Measurements from ENCODE around the gene CMC2. TPM values are rescaled to one million over a fixed set of nuclear protein-coding genes. Genes with fewer than 3 reads are reported as not detected.

Gene CMC2
- total RNA-seq, 1 donor from 2014 or later, result 52.8 TPM

- FAIRE-seq, result no peak
Measured at GRCh38 chr16:80994451-80994850, 12.2 kb downstream of the CMC2 start.

GRCh38 chr16:80993834-80994233, 12.9 kb downstream of the CMC2 start:
- peaks cover 5% of the 10 kb centered on the region for H3K36me3 ChIP-seq (ENCODE audit: insufficient read depth, low read length)
- peak overlapping the region; percentile 91 for H3K27ac ChIP-seq (ENCODE audit: low read depth, low read length)
- no peaks in the 10 kb centered on the region for H3K27me3 ChIP-seq (ENCODE audit: insufficient read depth, low read length)
- peaks cover 2% of the 10 kb centered on the region for H4K20me1 ChIP-seq (ENCODE audit: insufficient read depth, low read length)
- no peaks in the 10 kb centered on the region for H3K36me3 Mint-ChIP-seq (ENCODE audit: low read depth, unreplicated experiment)
- H3K4me1 ChIP-seq (ENCODE audit: insufficient read depth, low read length), result peaks cover 26% of the 10 kb centered on the region
- H3K27me3 Mint-ChIP-seq (ENCODE audit: low read depth, unreplicated experiment), result no peaks in the 10 kb centered on the region
- H2AFZ ChIP-seq (ENCODE audit: low read depth, low read length), result no peak overlapping the region
- no peak for FAIRE-seq
- H3K9ac ChIP-seq (ENCODE audit: low read length), result peak overlapping the region; percentile 80
- peak overlapping the region; percentile 91 for H3K27ac Mint-ChIP-seq (ENCODE audit: unreplicated experiment)
- H3K4me2 ChIP-seq (ENCODE audit: low read length), result peak overlapping the region; percentile 83
- no peaks in the 10 kb centered on the region for H3K9me3 ChIP-seq (ENCODE audit: insufficient read depth, low read depth, low read length)
- peak overlapping the region; percentile 18 for H3K4me3 Mint-ChIP-seq (ENCODE audit: unreplicated experiment)
- H3K9me3 Mint-ChIP-seq (ENCODE audit: unreplicated experiment), result no peaks in the 10 kb centered on the region
- DNase-seq (ENCODE audit: low read depth), result no peak
- no peak overlapping the region for H3K4me3 ChIP-seq (ENCODE audit: insufficient read depth, low read depth, low read length)
- H3K79me2 ChIP-seq (ENCODE audit: insufficient read depth, low read length), result peaks cover 91% of the 10 kb centered on the region
- TF ChIP-seq, protein P1, sequence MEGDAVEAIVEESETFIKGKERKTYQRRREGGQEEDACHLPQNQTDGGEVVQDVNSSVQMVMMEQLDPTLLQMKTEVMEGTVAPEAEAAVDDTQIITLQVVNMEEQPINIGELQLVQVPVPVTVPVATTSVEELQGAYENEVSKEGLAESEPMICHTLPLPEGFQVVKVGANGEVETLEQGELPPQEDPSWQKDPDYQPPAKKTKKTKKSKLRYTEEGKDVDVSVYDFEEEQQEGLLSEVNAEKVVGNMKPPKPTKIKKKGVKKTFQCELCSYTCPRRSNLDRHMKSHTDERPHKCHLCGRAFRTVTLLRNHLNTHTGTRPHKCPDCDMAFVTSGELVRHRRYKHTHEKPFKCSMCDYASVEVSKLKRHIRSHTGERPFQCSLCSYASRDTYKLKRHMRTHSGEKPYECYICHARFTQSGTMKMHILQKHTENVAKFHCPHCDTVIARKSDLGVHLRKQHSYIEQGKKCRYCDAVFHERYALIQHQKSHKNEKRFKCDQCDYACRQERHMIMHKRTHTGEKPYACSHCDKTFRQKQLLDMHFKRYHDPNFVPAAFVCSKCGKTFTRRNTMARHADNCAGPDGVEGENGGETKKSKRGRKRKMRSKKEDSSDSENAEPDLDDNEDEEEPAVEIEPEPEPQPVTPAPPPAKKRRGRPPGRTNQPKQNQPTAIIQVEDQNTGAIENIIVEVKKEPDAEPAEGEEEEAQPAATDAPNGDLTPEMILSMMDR (IDR thresholded peaks at IDR 0.05; ENCODE audit: insufficient read depth, low read depth, low read length), result no peak
- no peak for TF ChIP-seq EZH2 (IDR thresholded peaks at IDR 0.05; ENCODE audit: insufficient read depth, low read length)
- H3K4me1 Mint-ChIP-seq (ENCODE audit: low read depth, unreplicated experiment), result peaks cover 42% of the 10 kb centered on the region

More at GRCh38 chr16:80994451-80994850, 12.2 kb downstream of the CMC2 start:
- peak; percentile 49 for DNase-seq (ENCODE audit: low read depth)
- no peaks in the 10 kb centered on the region for H3K27me3 ChIP-seq (ENCODE audit: insufficient read depth, low read length)
- H3K27ac ChIP-seq (ENCODE audit: low read depth, low read length), result peak overlapping the region; percentile 91
- TF ChIP-seq, protein P1 (IDR thresholded peaks at IDR 0.05; ENCODE audit: insufficient read depth, low read depth, low read length), result no peak
- TF ChIP-seq EZH2 (IDR thresholded peaks at IDR 0.05; ENCODE audit: insufficient read depth, low read length), result no peak
- Mint-ChIP-seq H3K4me3 (ENCODE audit: unreplicated experiment) (no peak overlapping the region), H3K9me3 (ENCODE audit: unreplicated experiment) (no peaks in the 10 kb centered on the region), H3K4me1 (ENCODE audit: low read depth, unreplicated experiment) (peaks cover 40% of the 10 kb centered on the region), H3K36me3 (ENCODE audit: low read depth, unreplicated experiment) (no peaks in the 10 kb centered on the region), H3K27ac (ENCODE audit: unreplicated experiment) (peak overlapping the region; percentile 91), H3K27me3 (ENCODE audit: low read depth, unreplicated experiment) (no peaks in the 10 kb centered on the region)
- peak overlapping the region; percentile 80 for H3K9ac ChIP-seq (ENCODE audit: low read length)
- peaks cover 7% of the 10 kb centered on the region for H4K20me1 ChIP-seq (ENCODE audit: insufficient read depth, low read length)
- H3K9me3 ChIP-seq (ENCODE audit: insufficient read depth, low read depth, low read length), result no peaks in the 10 kb centered on the region
- H3K4me3 ChIP-seq (ENCODE audit: insufficient read depth, low read depth, low read length), result no peak overlapping the region
- peaks cover 5% of the 10 kb centered on the region for H3K36me3 ChIP-seq (ENCODE audit: insufficient read depth, low read length)
- H2AFZ ChIP-seq (ENCODE audit: low read depth, low read length), result no peak overlapping the region
- H3K79me2 ChIP-seq (ENCODE audit: insufficient read depth, low read length), result peaks cover 91% of the 10 kb centered on the region
- peak overlapping the region; percentile 83 for H3K4me2 ChIP-seq (ENCODE audit: low read length)
- peaks cover 26% of the 10 kb centered on the region for H3K4me1 ChIP-seq (ENCODE audit: insufficient read depth, low read length)

DNA sequence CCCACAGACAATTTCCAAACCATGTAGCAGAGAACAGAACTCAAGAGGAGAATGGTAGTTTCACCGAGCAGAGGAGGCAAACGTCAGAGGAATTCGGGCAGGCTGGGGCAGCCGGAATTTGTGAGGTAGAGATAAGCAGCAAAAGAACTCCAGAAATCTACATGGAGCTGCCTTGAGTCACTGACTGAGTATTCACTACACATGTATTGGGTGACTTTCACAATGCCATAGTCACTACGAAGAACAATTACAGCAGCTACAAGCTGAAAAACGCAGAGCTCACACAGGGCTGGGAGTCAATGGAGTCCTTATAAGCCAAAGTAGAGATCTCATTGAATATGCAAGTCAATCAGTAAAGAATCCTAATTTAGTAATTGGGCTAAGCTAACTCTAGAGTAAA, 13.4 kb downstream of the CMC2 start:
- TF ChIP-seq, protein P1 (IDR thresholded peaks at IDR 0.05; ENCODE audit: insufficient read depth, low read depth, low read length), result no peak
- no peak for TF ChIP-seq EZH2 (IDR thresholded peaks at IDR 0.05; ENCODE audit: insufficient read depth, low read length)
- Histone ChIP-seq H3K9me3 (ENCODE audit: insufficient read depth, low read depth, low read length) (no peaks in the 10 kb centered on the region), H4K20me1 (ENCODE audit: insufficient read depth, low read length) (no peaks in the 10 kb centered on the region), H3K4me3 (ENCODE audit: insufficient read depth, low read depth, low read length) (peak overlapping the region; percentile 41), H3K79me2 (ENCODE audit: insufficient read depth, low read length) (peaks cover 90% of the 10 kb centered on the region), H2AFZ (ENCODE audit: low read depth, low read length) (no peak overlapping the region), H3K4me2 (ENCODE audit: low read length) (peak overlapping the region; percentile 83), H3K27ac (ENCODE audit: low read depth, low read length) (peak overlapping the region; percentile 91), H3K9ac (ENCODE audit: low read length) (peak overlapping the region; percentile 80), H3K4me1 (ENCODE audit: insufficient read depth, low read length) (peaks cover 26% of the 10 kb centered on the region), H3K36me3 (ENCODE audit: insufficient read depth, low read length) (peaks cover 5% of the 10 kb centered on the region), H3K27me3 (ENCODE audit: insufficient read depth, low read length) (no peaks in the 10 kb centered on the region)
- Mint-ChIP-seq H3K9me3 (ENCODE audit: unreplicated experiment) (no peaks in the 10 kb centered on the region), H3K36me3 (ENCODE audit: low read depth, unreplicated experiment) (no peaks in the 10 kb centered on the region), H3K4me1 (ENCODE audit: low read depth, unreplicated experiment) (peaks cover 42% of the 10 kb centered on the region), H3K27me3 (ENCODE audit: low read depth, unreplicated experiment) (no peaks in the 10 kb centered on the region), H3K27ac (ENCODE audit: unreplicated experiment) (peak overlapping the region; percentile 91), H3K4me3 (ENCODE audit: unreplicated experiment) (peak overlapping the region; percentile 18)
- peak; percentile 98 for DNase-seq (ENCODE audit: low read depth)
- peak; percentile 96 for FAIRE-seq
